OCI-LY3 (cell line): ENCODE data around the gene TMPRSS13.

Source experiments
- H2AFZ ChIP-seq: fragments of 200-600, 300-600 bp; shearing (Covaris generic); 2 replicates; pipeline ENCODE4 v1.6.0; 2014; ENCODE audit warnings: antibody characterized with exemption, low read depth, low read length
- H3K27ac ChIP-seq: fragments of 200-600, 300-600 bp; sonication (generic); 2 replicates; pipeline ENCODE4 v1.5.1; 2014; ENCODE audit warnings: mild to moderate bottlenecking, low read length, moderate library complexity, mixed read lengths
- H3K27me3 ChIP-seq: fragments of 200-600, 300-600 bp; sonication (generic); 2 replicates; pipeline ENCODE4 v1.6.1; 2014; ENCODE audit warnings: low read depth, low read length, mixed read lengths
- H3K36me3 ChIP-seq: fragments of 200-600, 300-600 bp; sonication (generic); replicated peaks from 2 replicates; pipeline ENCODE3; 2014; ENCODE audit warnings: low read depth, low read length, mixed read lengths
- H3K4me1 ChIP-seq: fragments of 300-600, 200-600 bp; sonication (generic); 2 replicates; pipeline ENCODE4 v1.6.1; 2014; ENCODE audit warnings: low read length, mixed read lengths
- H3K4me2 ChIP-seq: fragments of 200-600, 300-600 bp; sonication (generic); 2 replicates; pipeline ENCODE4 v1.6.1; 2014; ENCODE audit warnings: low read length, mixed read lengths
- H3K4me3 ChIP-seq: fragments of 300-600, 200-600 bp; sonication (generic); 2 replicates; pipeline ENCODE4 v1.5.1; 2014; ENCODE audit warnings: antibody characterized with exemption, mild to moderate bottlenecking, low read length, moderate library complexity
- H3K79me2 ChIP-seq: fragments of 300-600, 200-600 bp; shearing (Covaris generic); 2 replicates; pipeline ENCODE4 v1.6.1; 2014; ENCODE audit warnings: mild to moderate bottlenecking, low read length, mixed read lengths
- H3K9ac ChIP-seq: fragments of 300-600, 200-600 bp; shearing (Covaris generic); 2 replicates; pipeline ENCODE4 v1.6.0; 2014; ENCODE audit warnings: mild to moderate bottlenecking, low read length, moderate library complexity
- H3K9me3 ChIP-seq: fragments of 200-600, 300-600 bp; shearing (Covaris generic); 2 replicates; pipeline ENCODE4 v1.6.1; 2014; ENCODE audit warnings: low read length, mixed read lengths; ENCODE audit not compliant: insufficient read depth
- H4K20me1 ChIP-seq: fragments of 200-600, 300-600 bp; sonication (generic); 2 replicates; pipeline ENCODE4 v1.6.1; 2016; ENCODE audit warnings: low read length, mixed read lengths; ENCODE audit not compliant: insufficient read depth
- CTCF ChIP-seq: fragments of 200-600, 300-600 bp; sonication (generic); IDR thresholded peaks from 2 replicates; pipeline ENCODE4 v1.5.1; 2014; ENCODE audit warnings: antibody characterized with exemption, low read length, low read depth
- EZH2phosphoT487 ChIP-seq: fragments of 200-600 bp; shearing (Covaris generic); IDR thresholded peaks from 2 replicates; pipeline ENCODE4 v1.6.1; 2018; ENCODE audit warnings: antibody characterized with exemption, mixed run types, low read depth

The TMPRSS13 gene

GRCh38 chr11:117879516-117880480, 49.4 kb downstream of the TMPRSS13 start:
- Histone ChIP-seq H3K9ac (no peak overlapping the region), H3K27ac (no peak overlapping the region), H3K4me2 (no peak overlapping the region), H3K4me1 (peaks cover 10% of the 10 kb centered on the region), H3K9me3 (no peaks in the 10 kb centered on the region), H2AFZ (no peak overlapping the region), H3K79me2 (no peaks in the 10 kb centered on the region), H3K36me3 (no peaks in the 10 kb centered on the region), H3K4me3 (no peak overlapping the region), H4K20me1 (no peaks in the 10 kb centered on the region), H3K27me3 (peaks cover 42% of the 10 kb centered on the region)
- no peak for TF ChIP-seq CTCF
- TF ChIP-seq EZH2phosphoT487, result no peak

GRCh38 chr11:117878939-117879475, 50.2 kb downstream of the TMPRSS13 start:
- no peaks in the 10 kb centered on the region for H3K36me3 ChIP-seq
- H3K4me1 ChIP-seq, result peaks cover 10% of the 10 kb centered on the region
- H3K4me3 ChIP-seq, result no peak overlapping the region
- TF ChIP-seq EZH2phosphoT487 (no peak), CTCF (no peak)
- no peak overlapping the region for H3K27ac ChIP-seq
- H3K79me2 ChIP-seq, result no peaks in the 10 kb centered on the region
- no peak overlapping the region for H2AFZ ChIP-seq
- H4K20me1 ChIP-seq, result no peaks in the 10 kb centered on the region
- H3K9me3 ChIP-seq, result no peaks in the 10 kb centered on the region
- H3K4me2 ChIP-seq, result no peak overlapping the region
- H3K9ac ChIP-seq, result no peak overlapping the region
- peaks cover 43% of the 10 kb centered on the region for H3K27me3 ChIP-seq

- H3K27ac ChIP-seq, result no peak overlapping the region
- H3K4me3 ChIP-seq, result no peak overlapping the region
- H3K4me2 ChIP-seq, result no peak overlapping the region
- no peaks in the 10 kb centered on the region for H4K20me1 ChIP-seq
- H3K36me3 ChIP-seq, result no peaks in the 10 kb centered on the region
- H3K79me2 ChIP-seq, result no peaks in the 10 kb centered on the region
- no peak overlapping the region for H2AFZ ChIP-seq
- TF ChIP-seq EZH2phosphoT487, result no peak
- TF ChIP-seq CTCF, result no peak
- H3K4me1 ChIP-seq, result peaks cover 10% of the 10 kb centered on the region
- no peaks in the 10 kb centered on the region for H3K9me3 ChIP-seq
- peaks cover 43% of the 10 kb centered on the region for H3K27me3 ChIP-seq
- H3K9ac ChIP-seq, result no peak overlapping the region
Measured at GRCh38 chr11:117878314-117878938, 50.8 kb downstream of the TMPRSS13 start.
